Stimulated activated CD4-positive, alpha-beta T cell treated with anti-CD3 and anti-CD28 coated beads, TNF-alpha, amount 100 ng/mL, for 48 hours (primary cell): ENCODE data around the gene TGFBR3L.
"Not testable (repeated sequence)": the region's sequence is repeated elsewhere in the genome, so short reads cannot be mapped to it uniquely, and the experiment has no call there.

Experiments used
- DNase-seq, 3 donors: peaks; one replicate each; pipeline ENCODE4 v3.0.0-alpha.2; 2020; ENCODE audit warnings: low read depth in 3 of 3

TGFBR3L gene

GRCh38 chr19:7879836-7880235 is 34.8 kb upstream of the TGFBR3L start:
- no peak for DNase-seq

GRCh38 chr19:7881910-7882309 is 32.7 kb upstream of the TGFBR3L start:
- DNase-seq: no peak

- no peak for DNase-seq
Measured at GRCh38 chr19:7883105-7883504, 31.5 kb upstream of the TGFBR3L start.

- DNase-seq: no peak
Measured at GRCh38 chr19:7883796-7884570, 30.6 kb upstream of the TGFBR3L start.

GRCh38 chr19:7885818-7886217 is 28.8 kb upstream of the TGFBR3L start:
- no peak for DNase-seq

- DNase-seq: no peak
Measured at GRCh38 chr19:7887408-7888144, 27.1 kb upstream of the TGFBR3L start.

- no peak for DNase-seq
Measured at GRCh38 chr19:7888145-7888825, 26.3 kb upstream of the TGFBR3L start, which contains the start of gene LRRC8E. Gene LRRC8E (plus strand): TSS chr19:7888510. CDS start chr19:7895604, 7,094 bp downstream.

GRCh38 chr19:7888826-7889217 is 25.8 kb upstream of the TGFBR3L start:
- no peak for DNase-seq

GRCh38 chr19:7893362-7894101 is 21.1 kb upstream of the TGFBR3L start:
- DNase-seq: not testable (repeated sequence)

- no peak for DNase-seq
Measured at GRCh38 chr19:7894612-7895309, 19.9 kb upstream of the TGFBR3L start.

GRCh38 chr19:7895565-7895964 is 19.1 kb upstream of the TGFBR3L start:
- no peak for DNase-seq

- no peak for DNase-seq
Measured at GRCh38 chr19:7897292-7897691, 17.3 kb upstream of the TGFBR3L start.

GRCh38 chr19:7898967-7899366 is 15.7 kb upstream of the TGFBR3L start:
- DNase-seq: no peak

- no peak for DNase-seq
Measured at GRCh38 chr19:7899751-7900378, 14.8 kb upstream of the TGFBR3L start.

- DNase-seq: no peak
Measured at GRCh38 chr19:7900401-7900870, 14.2 kb upstream of the TGFBR3L start.

GRCh38 chr19:7900931-7901330 is 13.7 kb upstream of the TGFBR3L start:
- DNase-seq: no peak

- DNase-seq: no peak
Measured at GRCh38 chr19:7901337-7901736, 13.3 kb upstream of the TGFBR3L start.

- DNase-seq: no peak
Measured at GRCh38 chr19:7902796-7903243, 11.8 kb upstream of the TGFBR3L start.

- DNase-seq: peak; percentile 100
Measured at GRCh38 chr19:7903244-7904073, 11.2 kb upstream of the TGFBR3L start, which contains the start of gene MAP2K7. Gene MAP2K7 (plus strand): TSS chr19:7903877. CDS start chr19:7903945, 68 bp downstream.
